Endothelial cell of umbilical vein (primary cell): Measurements from ENCODE around the gene KCNJ6. TPM values are rescaled to one million over a fixed set of nuclear protein-coding genes. Genes with fewer than 3 reads are reported as not detected.

Experiments used
- BruUV-seq: library from RNA; stranded (reverse); fragments of 400-500 nt; replicated peaks from 2 replicates; lab custom pipeline; 2021; lab: Mats Ljungman, UMichigan
- CTCF ChIA-PET: fragments of 300-600, 350-600 bp; sonication (Branson Sonifier 250); formaldehyde crosslinking; loops from one replicate; lab custom pipeline; 2021; ENCODE audit warnings: antibody characterized with exemption, inconsistent platforms; lab: Charles Lee
- POLR2A ChIA-PET: fragments of 300-600, 350-600 bp; sonication (Branson Sonifier 250); formaldehyde crosslinking; loops from one replicate; lab custom pipeline; 2021; ENCODE audit warnings: antibody characterized with exemption, inconsistent platforms; lab: Charles Lee
- DNase-seq: peaks from one replicate; pipeline ENCODE4 v3.0.0-alpha.2; 2011; ENCODE audit warnings: low read depth, low spot score
- FAIRE-seq: peaks from 2 replicates; lab custom pipeline; 2011; peaks lifted over from hg19 to GRCh38; lab: Jason Lieb, UNC
- H2AFZ ChIP-seq: 2 replicates; pipeline ENCODE4 v1.6.0; 2012; ENCODE audit warnings: low read depth, low read length, control low read depth, inconsistent platforms
- H3K27ac ChIP-seq: 2 replicates; pipeline ENCODE4 v1.5.1; 2011; ENCODE audit warnings: low read depth, mild to moderate bottlenecking, control low read depth, low read length, moderate library complexity; ENCODE audit not compliant: insufficient read depth
- H3K27me3 ChIP-seq, 2 experiments: 2 replicates each; pipeline versions ENCODE4 v1.6.0 to v1.6.1; 2011; ENCODE audit warnings: low read length in 2 of 2, mixed read lengths in 1 of 2; ENCODE audit not compliant: control insufficient read depth in 2 of 2, insufficient read depth in 2 of 2
- H3K36me3 ChIP-seq, 2 experiments: 2 replicates in 1 of 2; 3 replicates in 1 of 2; pipeline ENCODE4 v1.5.1; 2011; ENCODE audit warnings: low read length in 2 of 2, mild to moderate bottlenecking in 1 of 2, moderate library complexity in 1 of 2; ENCODE audit not compliant: control insufficient read depth in 2 of 2, insufficient read depth in 2 of 2; ENCODE audit errors: extremely low read depth in 1 of 2
- H3K4me1 ChIP-seq: 3 replicates; pipeline ENCODE4 v1.5.1; 2011; ENCODE audit warnings: mild to moderate bottlenecking, low read length; ENCODE audit not compliant: control insufficient read depth, insufficient read depth; ENCODE audit errors: extremely low read depth
- H3K4me2 ChIP-seq: 2 replicates; pipeline ENCODE4 v1.6.1; 2011; ENCODE audit warnings: low read length, control low read depth, mixed read lengths; ENCODE audit not compliant: insufficient read depth
- H3K4me3 ChIP-seq, 3 experiments: fragments of 200-600 bp in 1 of 3; sonication (generic), shearing (Covaris generic) in 1 of 3; replicated peaks in 1 of 3; 2 replicates each; pipeline ENCODE4 v1.5.1; 2011 to 2016; ENCODE audit warnings: control low read depth in 3 of 3, low read length in 3 of 3, mild to moderate bottlenecking in 2 of 3, inconsistent platforms in 1 of 3, low read depth in 1 of 3, moderate library complexity in 1 of 3; ENCODE audit not compliant: insufficient read depth in 1 of 3
- H3K79me2 ChIP-seq: 2 replicates; pipeline ENCODE4 v1.6.0; 2012; ENCODE audit warnings: low read length, inconsistent platforms; ENCODE audit not compliant: control insufficient read depth, insufficient read depth
- H3K9ac ChIP-seq: replicated peaks from 2 replicates; pipeline ENCODE3; 2011; ENCODE audit warnings: low read length, control low read depth; ENCODE audit not compliant: insufficient read depth; ENCODE audit errors: extremely low read depth
- H3K9me1 ChIP-seq: replicated peaks from 3 replicates; pipeline ENCODE4 v1.6.0; 2011; ENCODE audit warnings: mild to moderate bottlenecking, low read length; ENCODE audit not compliant: control insufficient read depth, insufficient read depth; ENCODE audit errors: extremely low read depth
- H3K9me3 ChIP-seq: replicated peaks from 2 replicates; pipeline ENCODE4 v1.5.1; 2012; ENCODE audit warnings: low read length, inconsistent platforms; ENCODE audit not compliant: control insufficient read depth, insufficient read depth
- H4K20me1 ChIP-seq: replicated peaks from 2 replicates; pipeline ENCODE3; 2011; ENCODE audit warnings: mild to moderate bottlenecking, low read length; ENCODE audit not compliant: control insufficient read depth, insufficient read depth; ENCODE audit errors: extremely low read depth
- EZH2 ChIP-seq: IDR thresholded peaks from 2 replicates; pipeline ENCODE4 v1.6.1; 2012; ENCODE audit warnings: borderline replicate concordance, low read depth, mild to moderate bottlenecking, moderate library complexity, low read length, inconsistent platforms; ENCODE audit not compliant: severe bottlenecking
- FOS ChIP-seq: IDR thresholded peaks from 2 replicates; pipeline ENCODE4 v1.6.1; 2011; ENCODE audit warnings: mild to moderate bottlenecking, low read length, moderate library complexity, borderline replicate concordance; ENCODE audit not compliant: insufficient read depth
- GATA2 ChIP-seq: IDR thresholded peaks from 2 replicates; pipeline ENCODE4 v1.7.0; 2011; ENCODE audit warnings: low read depth, mild to moderate bottlenecking, moderate library complexity, mixed read lengths, low read length; ENCODE audit not compliant: insufficient read length, insufficient read depth
- JUN ChIP-seq: IDR thresholded peaks from 2 replicates; pipeline ENCODE4 v1.6.1; 2011; ENCODE audit warnings: borderline replicate concordance, low read depth; ENCODE audit not compliant: insufficient read length, insufficient read depth
- MYC ChIP-seq: IDR thresholded peaks from one replicate; pipeline ENCODE4 v1.6.1; 2011; ENCODE audit warnings: mild to moderate bottlenecking, low read depth, low read length
- POLR2A ChIP-seq: IDR thresholded peaks from 2 replicates; pipeline ENCODE4 v1.6.1; 2012; ENCODE audit warnings: low read depth, mild to moderate bottlenecking, control low read depth, low read length
- POLR2AphosphoS5 ChIP-seq: IDR thresholded peaks from 2 replicates; pipeline ENCODE4 v1.6.1; 2012; ENCODE audit warnings: low read depth, mild to moderate bottlenecking, control low read depth, low read length, moderate library complexity; ENCODE audit not compliant: insufficient read depth
- dilution Hi-C: fragments of 300-500 bp; cut with MboI; formaldehyde crosslinking; loops from one replicate; pipeline ENCODE4 v1.15.0; 2019; ENCODE audit warnings: low sequenced_read_pairs; ENCODE audit not compliant: extremely low pct_ligation_motif_present
- intact Hi-C: fragments of 100-400 bp; cut with micrococcal nuclease; formaldehyde crosslinking; loops from one replicate; pipeline ENCODE4 v1.10.0; 2022
- polyA plus RNA-seq, 4 experiments: library from polyadenylated mRNA; depleted of rRNA in 3 of 4; stranded (reverse) in 3 of 4; unstranded in 1 of 4; fragments of >200 nt; gene quantifications; 2 replicates each; pipeline versions ENCODE4 v1.2.1 to v1.2.3, GENCODE V29; 2011 to 2012; ENCODE audit warnings: missing spikeins in 1 of 4
- total RNA-seq: library from RNA; stranded (reverse); gene quantifications from 2 replicates; pipeline ENCODE4 v1.2.3, GENCODE V29; 2021
- TF ChIP-seq, protein P1 (sequence below): IDR thresholded peaks from 2 replicates; pipeline ENCODE4 v1.6.1; 2011; ENCODE audit not compliant: insufficient read depth, insufficient read length
- TF ChIP-seq, protein P2 (sequence below), 2 donors: IDR thresholded peaks; 1 replicate in 1 of 2; 2 replicates in 1 of 2; pipeline ENCODE4 v1.5.1; 2011; ENCODE audit warnings: low read length in 2 of 2, mild to moderate bottlenecking in 2 of 2, moderate library complexity in 2 of 2, control low read depth in 1 of 2, inconsistent platforms in 1 of 2, low read depth in 1 of 2; ENCODE audit not compliant: insufficient read depth in 1 of 2; ENCODE audit errors: extremely low read depth in 1 of 2

Gene KCNJ6
- total and polyA plus RNA-seq, 2 donors (not counting 3 experiments of a cell fraction or from before 2014, with no cell fraction given): not detected

DNA sequence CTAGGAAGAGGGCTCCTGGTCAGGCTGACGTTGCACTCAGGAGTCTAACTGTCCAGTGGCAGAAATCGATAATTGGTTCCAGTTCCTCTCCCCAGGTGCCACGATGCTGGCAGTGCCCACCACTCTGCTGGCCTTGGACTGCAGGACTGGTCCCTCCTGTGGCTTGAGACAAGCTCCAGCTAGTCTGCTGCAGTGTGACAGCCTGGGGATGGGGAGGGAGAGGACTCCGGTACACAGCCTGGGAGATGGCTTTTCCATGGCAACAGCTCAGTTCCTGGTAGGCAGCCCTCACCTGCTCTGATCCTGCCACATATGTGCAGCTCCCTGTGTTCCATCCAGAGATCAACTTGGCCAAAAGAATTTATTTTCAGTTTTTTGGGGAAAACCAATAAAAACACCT, 239.3 kb downstream of the KCNJ6 start:
- intact Hi-C loops: no loop called here
- no peaks in the 10 kb centered on the region for H4K20me1 ChIP-seq
- H3K36me3 ChIP-seq: no peaks in the 10 kb centered on the region
- ChIA-PET CTCF (interaction anchor here (1.1 to 1.5 kb wide), 4 partner anchors 12 to 213 kb away, joined by 3 to 5 read pairs (median 4); no protein-coding TSS in a partner anchor), POLR2A (no interaction called here)
- no peaks in the 10 kb centered on the region for H3K79me2 ChIP-seq
- no peak for FAIRE-seq
- no peak overlapping the region for H3K9ac ChIP-seq
- H3K9me1 ChIP-seq: no peaks in the 10 kb centered on the region
- dilution Hi-C loops: no loop called here
- no peak overlapping the region for H3K4me3 ChIP-seq
- TF ChIP-seq, protein P1, sequence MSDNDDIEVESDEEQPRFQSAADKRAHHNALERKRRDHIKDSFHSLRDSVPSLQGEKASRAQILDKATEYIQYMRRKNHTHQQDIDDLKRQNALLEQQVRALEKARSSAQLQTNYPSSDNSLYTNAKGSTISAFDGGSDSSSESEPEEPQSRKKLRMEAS: no peak
- no peak for TF ChIP-seq GATA2
- no peak for TF ChIP-seq FOS
- TF ChIP-seq POLR2A: no peak
- TF ChIP-seq, protein P2, sequence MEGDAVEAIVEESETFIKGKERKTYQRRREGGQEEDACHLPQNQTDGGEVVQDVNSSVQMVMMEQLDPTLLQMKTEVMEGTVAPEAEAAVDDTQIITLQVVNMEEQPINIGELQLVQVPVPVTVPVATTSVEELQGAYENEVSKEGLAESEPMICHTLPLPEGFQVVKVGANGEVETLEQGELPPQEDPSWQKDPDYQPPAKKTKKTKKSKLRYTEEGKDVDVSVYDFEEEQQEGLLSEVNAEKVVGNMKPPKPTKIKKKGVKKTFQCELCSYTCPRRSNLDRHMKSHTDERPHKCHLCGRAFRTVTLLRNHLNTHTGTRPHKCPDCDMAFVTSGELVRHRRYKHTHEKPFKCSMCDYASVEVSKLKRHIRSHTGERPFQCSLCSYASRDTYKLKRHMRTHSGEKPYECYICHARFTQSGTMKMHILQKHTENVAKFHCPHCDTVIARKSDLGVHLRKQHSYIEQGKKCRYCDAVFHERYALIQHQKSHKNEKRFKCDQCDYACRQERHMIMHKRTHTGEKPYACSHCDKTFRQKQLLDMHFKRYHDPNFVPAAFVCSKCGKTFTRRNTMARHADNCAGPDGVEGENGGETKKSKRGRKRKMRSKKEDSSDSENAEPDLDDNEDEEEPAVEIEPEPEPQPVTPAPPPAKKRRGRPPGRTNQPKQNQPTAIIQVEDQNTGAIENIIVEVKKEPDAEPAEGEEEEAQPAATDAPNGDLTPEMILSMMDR (IDR thresholded peaks at IDR 0.05; ENCODE audit: extremely low read depth in 1 of 2, insufficient read depth in 1 of 2, low read depth in 1 of 2, low read length in 2 of 2): no peak
- no peak for TF ChIP-seq JUN
- no peak for TF ChIP-seq POLR2AphosphoS5
- no peak for TF ChIP-seq EZH2
- TF ChIP-seq MYC: no peak
- H3K27me3 ChIP-seq: peaks cover 4 to 17% of the 10 kb centered on the region in 2 experiments
- no peak for DNase-seq
- no peaks in the 10 kb centered on the region for H3K4me1 ChIP-seq
- no peaks in the 10 kb centered on the region for H3K9me3 ChIP-seq
- no peak overlapping the region for H3K4me2 ChIP-seq
- H2AFZ ChIP-seq: no peak overlapping the region
- no TSS peak for BruUV-seq
- H3K27ac ChIP-seq: no peak overlapping the region
